Measurements from ENCODE around the gene RHOC. TPM values are rescaled to one million over a fixed set of nuclear protein-coding genes. Genes with fewer than 3 reads are reported as not detected.

The RHOC gene
- total RNA-seq, 1 experiment from 2014 or later, result 253 TPM

GRCh38 chr1:112674986-112675727 lies 31.8 kb downstream of the RHOC start:
- BruUV-seq (replicated peaks), result no TSS peak
- intact Hi-C loops (cut with micrococcal nuclease), result loop anchor here (1.0 kb wide), 1 partner anchor 30 kb away; no protein-coding TSS in a partner anchor
- ChIA-PET CTCF (interaction anchor here (0.9 to 4.9 kb wide), 11 partner anchors 10 to 284 kb away, joined by 3 to 34 read pairs (median 10); partner anchors contain the start of genes CAPZA1 and ST7L), POLR2A (interaction anchor here (0.5 to 6.3 kb wide), 18 partner anchors 8 to 984 kb away, joined by 3 to 85 read pairs (median 20); partner anchors contain the start of genes CAPZA1, CTTNBP2NL, PPM1J and RHOC)
- Mint-ChIP-seq H3K9me3 (ENCODE audit: unreplicated experiment) (no peaks in the 10 kb centered on the region), H3K4me3 (ENCODE audit: unreplicated experiment) (peak overlapping the region; percentile 99), H3K27me3 (ENCODE audit: insufficient read depth, unreplicated experiment) (no peaks in the 10 kb centered on the region), H3K36me3 (ENCODE audit: insufficient read depth, unreplicated experiment) (peaks cover 38% of the 10 kb centered on the region), H3K27ac (ENCODE audit: low read depth, unreplicated experiment) (peak overlapping the region; percentile 100), H3K4me1 (ENCODE audit: insufficient read depth, unreplicated experiment) (peaks cover 36% of the 10 kb centered on the region)
- TF ChIP-seq CTCF (IDR thresholded peaks at IDR 0.05; ENCODE audit: unreplicated experiment), result no peak
- DNase-seq (ENCODE audit: unreplicated experiment), result peak; percentile 17

- no peak for TF ChIP-seq CTCF (IDR thresholded peaks at IDR 0.05; ENCODE audit: unreplicated experiment)
- intact Hi-C loops (cut with micrococcal nuclease), result loop anchor here (1.0 kb wide), 1 partner anchor 31 kb away; no protein-coding TSS in a partner anchor
- Mint-ChIP-seq H3K27ac (ENCODE audit: low read depth, unreplicated experiment) (peak within 1 kb of the TSS; percentile 100), H3K9me3 (ENCODE audit: unreplicated experiment) (no peaks in the 10 kb centered on the region), H3K4me1 (ENCODE audit: insufficient read depth, unreplicated experiment) (peaks cover 35% of the 10 kb centered on the region), H3K4me3 (ENCODE audit: unreplicated experiment) (peak within 1 kb of the TSS; percentile 99), H3K27me3 (ENCODE audit: insufficient read depth, unreplicated experiment) (no peaks in the 10 kb centered on the region), H3K36me3 (ENCODE audit: insufficient read depth, unreplicated experiment) (peaks cover 45% of the 10 kb centered on the region)
- ChIA-PET CTCF (interaction anchor here (0.9 to 4.9 kb wide), 14 partner anchors 11 to 283 kb away, joined by 3 to 34 read pairs (median 8); partner anchors contain the start of genes CAPZA1, PPM1J and ST7L), POLR2A (interaction anchor here (0.5 to 6.3 kb wide), 20 partner anchors 9 to 283 kb away, joined by 3 to 85 read pairs (median 14); partner anchors contain the start of genes CAPZA1, CTTNBP2NL, PPM1J and RHOC)
- BruUV-seq (replicated peaks), result no TSS peak
- DNase-seq (ENCODE audit: unreplicated experiment), result peak; percentile 84
Measured at GRCh38 chr1:112674440-112674985, 32.4 kb downstream of the RHOC start, which contains the start of gene MOV10. Gene MOV10 (plus strand): TSS chr1:112674659. CDS start chr1:112674913, 254 bp downstream.

GRCh38 chr1:112673592-112674439 lies 33.1 kb downstream of the RHOC start:
- ChIA-PET POLR2A (interaction anchor here (0.5 to 6.3 kb wide), 28 partner anchors 9 to 458 kb away, joined by 3 to 85 read pairs (median 8); partner anchors contain the start of genes CAPZA1, PPM1J, RHOC and ST7L), CTCF (interaction anchor here (0.6 to 4.9 kb wide), 26 partner anchors 9 to 283 kb away, joined by 3 to 34 read pairs (median 5); partner anchors contain the start of genes CAPZA1, PPM1J and ST7L)
- peak overlapping the region; percentile 99 for H3K4me3 Mint-ChIP-seq (ENCODE audit: unreplicated experiment)
- no peaks in the 10 kb centered on the region for H3K9me3 Mint-ChIP-seq (ENCODE audit: unreplicated experiment)
- TF ChIP-seq CTCF (IDR thresholded peaks at IDR 0.05; ENCODE audit: unreplicated experiment), result peak; percentile 40
- intact Hi-C loops (cut with micrococcal nuclease), result loop anchor here (1.0 to 2.0 kb wide), 3 partner anchors 31 to 283 kb away; no protein-coding TSS in a partner anchor
- BruUV-seq (replicated peaks), result no TSS peak
- DNase-seq (ENCODE audit: unreplicated experiment), result peak; percentile 62
- no peaks in the 10 kb centered on the region for H3K27me3 Mint-ChIP-seq (ENCODE audit: insufficient read depth, unreplicated experiment)
- H3K36me3 Mint-ChIP-seq (ENCODE audit: insufficient read depth, unreplicated experiment), result peaks cover 47% of the 10 kb centered on the region
- H3K4me1 Mint-ChIP-seq (ENCODE audit: insufficient read depth, unreplicated experiment), result peaks cover 29% of the 10 kb centered on the region
- H3K27ac Mint-ChIP-seq (ENCODE audit: low read depth, unreplicated experiment), result peak overlapping the region; percentile 100

Measured in MCF 10A (cell line).